Endothelial cell of umbilical vein (primary cell): ENCODE data around the gene PTBP2. TPM values are rescaled to one million over a fixed set of nuclear protein-coding genes. Genes with fewer than 3 reads are reported as not detected.

Experiments
- BruUV-seq: library from RNA; stranded (reverse); fragments of 400-500 nt; replicated peaks from 2 replicates; lab custom pipeline; 2021; lab: Mats Ljungman, UMichigan
- CTCF ChIA-PET: fragments of 300-600, 350-600 bp; sonication (Branson Sonifier 250); formaldehyde crosslinking; loops from one replicate; lab custom pipeline; 2021; ENCODE audit warnings: antibody characterized with exemption, inconsistent platforms; lab: Charles Lee
- POLR2A ChIA-PET: fragments of 300-600, 350-600 bp; sonication (Branson Sonifier 250); formaldehyde crosslinking; loops from one replicate; lab custom pipeline; 2021; ENCODE audit warnings: antibody characterized with exemption, inconsistent platforms; lab: Charles Lee
- DNase-seq: peaks from one replicate; pipeline ENCODE4 v3.0.0-alpha.2; 2011; ENCODE audit warnings: low read depth, low spot score
- FAIRE-seq: peaks from 2 replicates; lab custom pipeline; 2011; peaks lifted over from hg19 to GRCh38; lab: Jason Lieb, UNC
- H2AFZ ChIP-seq: 2 replicates; pipeline ENCODE4 v1.6.0; 2012; ENCODE audit warnings: low read depth, low read length, control low read depth, inconsistent platforms
- H3K27ac ChIP-seq: 2 replicates; pipeline ENCODE4 v1.5.1; 2011; ENCODE audit warnings: low read depth, mild to moderate bottlenecking, control low read depth, low read length, moderate library complexity; ENCODE audit not compliant: insufficient read depth
- H3K27me3 ChIP-seq, 2 experiments: 2 replicates each; pipeline versions ENCODE4 v1.6.0 to v1.6.1; 2011; ENCODE audit warnings: low read length in 2 of 2, mixed read lengths in 1 of 2; ENCODE audit not compliant: control insufficient read depth in 2 of 2, insufficient read depth in 2 of 2
- H3K36me3 ChIP-seq, 2 experiments: 2 replicates in 1 of 2; 3 replicates in 1 of 2; pipeline ENCODE4 v1.5.1; 2011; ENCODE audit warnings: low read length in 2 of 2, mild to moderate bottlenecking in 1 of 2, moderate library complexity in 1 of 2; ENCODE audit not compliant: control insufficient read depth in 2 of 2, insufficient read depth in 2 of 2; ENCODE audit errors: extremely low read depth in 1 of 2
- H3K4me1 ChIP-seq: 3 replicates; pipeline ENCODE4 v1.5.1; 2011; ENCODE audit warnings: mild to moderate bottlenecking, low read length; ENCODE audit not compliant: control insufficient read depth, insufficient read depth; ENCODE audit errors: extremely low read depth
- H3K4me2 ChIP-seq: 2 replicates; pipeline ENCODE4 v1.6.1; 2011; ENCODE audit warnings: low read length, control low read depth, mixed read lengths; ENCODE audit not compliant: insufficient read depth
- H3K4me3 ChIP-seq, 3 experiments: fragments of 200-600 bp in 1 of 3; sonication (generic), shearing (Covaris generic) in 1 of 3; replicated peaks in 1 of 3; 2 replicates each; pipeline ENCODE4 v1.5.1; 2011 to 2016; ENCODE audit warnings: control low read depth in 3 of 3, low read length in 3 of 3, mild to moderate bottlenecking in 2 of 3, inconsistent platforms in 1 of 3, low read depth in 1 of 3, moderate library complexity in 1 of 3; ENCODE audit not compliant: insufficient read depth in 1 of 3
- H3K79me2 ChIP-seq: 2 replicates; pipeline ENCODE4 v1.6.0; 2012; ENCODE audit warnings: low read length, inconsistent platforms; ENCODE audit not compliant: control insufficient read depth, insufficient read depth
- H3K9ac ChIP-seq: replicated peaks from 2 replicates; pipeline ENCODE3; 2011; ENCODE audit warnings: low read length, control low read depth; ENCODE audit not compliant: insufficient read depth; ENCODE audit errors: extremely low read depth
- H3K9me1 ChIP-seq: replicated peaks from 3 replicates; pipeline ENCODE4 v1.6.0; 2011; ENCODE audit warnings: mild to moderate bottlenecking, low read length; ENCODE audit not compliant: control insufficient read depth, insufficient read depth; ENCODE audit errors: extremely low read depth
- H3K9me3 ChIP-seq: replicated peaks from 2 replicates; pipeline ENCODE4 v1.5.1; 2012; ENCODE audit warnings: low read length, inconsistent platforms; ENCODE audit not compliant: control insufficient read depth, insufficient read depth
- H4K20me1 ChIP-seq: replicated peaks from 2 replicates; pipeline ENCODE3; 2011; ENCODE audit warnings: mild to moderate bottlenecking, low read length; ENCODE audit not compliant: control insufficient read depth, insufficient read depth; ENCODE audit errors: extremely low read depth
- CTCF ChIP-seq, 2 donors: IDR thresholded peaks; 1 replicate in 1 of 2; 2 replicates in 1 of 2; pipeline ENCODE4 v1.5.1; 2011; ENCODE audit warnings: low read length in 2 of 2, mild to moderate bottlenecking in 2 of 2, moderate library complexity in 2 of 2, control low read depth in 1 of 2, inconsistent platforms in 1 of 2, low read depth in 1 of 2; ENCODE audit not compliant: insufficient read depth in 1 of 2; ENCODE audit errors: extremely low read depth in 1 of 2
- EZH2 ChIP-seq: IDR thresholded peaks from 2 replicates; pipeline ENCODE4 v1.6.1; 2012; ENCODE audit warnings: borderline replicate concordance, low read depth, mild to moderate bottlenecking, moderate library complexity, low read length, inconsistent platforms; ENCODE audit not compliant: severe bottlenecking
- FOS ChIP-seq: IDR thresholded peaks from 2 replicates; pipeline ENCODE4 v1.6.1; 2011; ENCODE audit warnings: mild to moderate bottlenecking, low read length, moderate library complexity, borderline replicate concordance; ENCODE audit not compliant: insufficient read depth
- GATA2 ChIP-seq: IDR thresholded peaks from 2 replicates; pipeline ENCODE4 v1.7.0; 2011; ENCODE audit warnings: low read depth, mild to moderate bottlenecking, moderate library complexity, mixed read lengths, low read length; ENCODE audit not compliant: insufficient read length, insufficient read depth
- JUN ChIP-seq: IDR thresholded peaks from 2 replicates; pipeline ENCODE4 v1.6.1; 2011; ENCODE audit warnings: borderline replicate concordance, low read depth; ENCODE audit not compliant: insufficient read length, insufficient read depth
- MAX ChIP-seq: IDR thresholded peaks from 2 replicates; pipeline ENCODE4 v1.6.1; 2011; ENCODE audit not compliant: insufficient read depth, insufficient read length
- MYC ChIP-seq: IDR thresholded peaks from one replicate; pipeline ENCODE4 v1.6.1; 2011; ENCODE audit warnings: mild to moderate bottlenecking, low read depth, low read length
- POLR2A ChIP-seq: IDR thresholded peaks from 2 replicates; pipeline ENCODE4 v1.6.1; 2012; ENCODE audit warnings: low read depth, mild to moderate bottlenecking, control low read depth, low read length
- POLR2AphosphoS5 ChIP-seq: IDR thresholded peaks from 2 replicates; pipeline ENCODE4 v1.6.1; 2012; ENCODE audit warnings: low read depth, mild to moderate bottlenecking, control low read depth, low read length, moderate library complexity; ENCODE audit not compliant: insufficient read depth
- dilution Hi-C: fragments of 300-500 bp; cut with MboI; formaldehyde crosslinking; loops from one replicate; pipeline ENCODE4 v1.15.0; 2019; ENCODE audit warnings: low sequenced_read_pairs; ENCODE audit not compliant: extremely low pct_ligation_motif_present
- intact Hi-C: fragments of 100-400 bp; cut with micrococcal nuclease; formaldehyde crosslinking; loops from one replicate; pipeline ENCODE4 v1.10.0; 2022
- polyA plus RNA-seq, 4 experiments: library from polyadenylated mRNA; depleted of rRNA in 3 of 4; stranded (reverse) in 3 of 4; unstranded in 1 of 4; fragments of >200 nt; gene quantifications; 2 replicates each; pipeline versions ENCODE4 v1.2.1 to v1.2.3, GENCODE V29; 2011 to 2012; ENCODE audit warnings: missing spikeins in 1 of 4
- total RNA-seq: library from RNA; stranded (reverse); gene quantifications from 2 replicates; pipeline ENCODE4 v1.2.3, GENCODE V29; 2021

Gene PTBP2
- total and polyA plus RNA-seq, 2 donors (not counting 3 experiments of a cell fraction or from before 2014, with no cell fraction given): 7.7 to 27.0 TPM

- Histone ChIP-seq H3K4me3 (no peak overlapping the region), H3K9me1 (no peaks in the 10 kb centered on the region), H3K9me3 (no peaks in the 10 kb centered on the region), H3K27me3 (no peaks in the 10 kb centered on the region), H4K20me1 (no peaks in the 10 kb centered on the region), H3K9ac (no peak overlapping the region), H3K27ac (no peak overlapping the region), H3K4me2 (no peak overlapping the region), H3K79me2 (no peaks in the 10 kb centered on the region), H3K36me3 (no peaks in the 10 kb centered on the region), H3K4me1 (no peaks in the 10 kb centered on the region), H2AFZ (no peak overlapping the region)
- DNase-seq (no peak), FAIRE-seq (no peak)
- POLR2A ChIA-PET: no interaction called here
- BruUV-seq: no TSS peak
- intact Hi-C loops (no loop called here), dilution Hi-C loops (no loop called here)
- no peak for TF ChIP-seq JUN
- CTCF ChIA-PET: no interaction called here
Observed at GRCh38 chr1:96837781-96838216, 116.2 kb downstream of the PTBP2 start.

GRCh38 chr1:96840396-96840795, 118.8 kb downstream of the PTBP2 start:
- Histone ChIP-seq H3K79me2 (no peaks in the 10 kb centered on the region), H3K27ac (no peak overlapping the region), H3K4me2 (no peak overlapping the region), H3K9me3 (no peaks in the 10 kb centered on the region), H3K4me1 (no peaks in the 10 kb centered on the region), H3K36me3 (no peaks in the 10 kb centered on the region), H3K4me3 (no peak overlapping the region), H3K9me1 (no peaks in the 10 kb centered on the region), H3K9ac (no peak overlapping the region), H2AFZ (no peak overlapping the region), H4K20me1 (no peaks in the 10 kb centered on the region), H3K27me3 (no peaks in the 10 kb centered on the region)
- BruUV-seq: no TSS peak
- no peak for DNase-seq
- ChIA-PET CTCF (no interaction called here), POLR2A (no interaction called here)
- intact Hi-C loops: loop anchor here (10.0 kb wide), 1 partner anchor 886 kb away; no protein-coding TSS in a partner anchor
- dilution Hi-C loops: no loop called here
- no peak for FAIRE-seq
- TF ChIP-seq JUN (no peak), CTCF (IDR thresholded peaks at IDR 0.05; ENCODE audit: extremely low read depth in 1 of 2, insufficient read depth in 1 of 2, low read depth in 1 of 2, low read length in 2 of 2) (no peak), MYC (no peak), GATA2 (no peak), POLR2AphosphoS5 (no peak), EZH2 (no peak), FOS (no peak), POLR2A (no peak), MAX (no peak)
